ENCODE measurements around the gene SCN4B.

SCN4B gene

DNA sequence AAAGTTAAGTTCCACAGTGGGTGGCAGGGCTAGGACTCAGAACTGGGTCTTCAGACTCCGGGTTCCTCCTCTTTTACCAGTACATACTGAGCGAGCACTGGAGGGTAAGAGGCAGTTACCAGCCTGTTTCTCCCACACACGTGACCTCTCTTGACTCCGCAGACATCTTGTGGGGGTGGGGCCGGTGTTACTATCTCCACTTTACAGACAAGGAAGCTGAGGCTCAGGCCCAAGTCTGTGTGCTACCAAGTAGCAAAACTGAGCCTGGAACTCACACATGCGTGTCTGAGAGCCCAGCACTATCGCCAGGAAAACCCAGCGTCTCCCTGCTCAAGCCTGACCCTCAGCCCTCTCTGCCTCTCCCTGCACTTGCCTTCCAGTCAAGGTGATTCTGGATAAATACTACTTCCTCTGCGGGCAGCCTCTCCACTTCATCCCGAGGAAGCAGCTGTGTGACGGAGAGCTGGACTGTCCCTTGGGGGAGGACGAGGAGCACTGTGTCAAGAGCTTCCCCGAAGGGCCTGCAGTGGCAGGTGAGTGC, 49.8 kb downstream of the SCN4B start:
- ATAC-seq = no peak
- no peak for TF ChIP-seq ZFP30 (CRISPR knock-in tag; IDR thresholded peaks at IDR 0.05)
- TF ChIP-seq GLIS3 (CRISPR knock-in tag; IDR thresholded peaks at IDR 0.05) = no peak
- TF ChIP-seq PPARA (CRISPR knock-in tag; IDR thresholded peaks at IDR 0.05; ENCODE audit: borderline replicate concordance) = no peak
- TF ChIP-seq RARB (CRISPR knock-in tag; IDR thresholded peaks at IDR 0.05) = no peak
- no peak for TF ChIP-seq ISL1 (CRISPR knock-in tag; IDR thresholded peaks at IDR 0.05)
- no peak for TF ChIP-seq ZNF565 (CRISPR knock-in tag; conservative IDR thresholded peaks at IDR 0.05; ENCODE audit: low read depth)
- TF ChIP-seq ZFP3 (CRISPR knock-in tag; IDR thresholded peaks at IDR 0.05) = no peak
- TF ChIP-seq CSDC2 (CRISPR knock-in tag; IDR thresholded peaks at IDR 0.05) = no peak
- TF ChIP-seq, protein P1, sequence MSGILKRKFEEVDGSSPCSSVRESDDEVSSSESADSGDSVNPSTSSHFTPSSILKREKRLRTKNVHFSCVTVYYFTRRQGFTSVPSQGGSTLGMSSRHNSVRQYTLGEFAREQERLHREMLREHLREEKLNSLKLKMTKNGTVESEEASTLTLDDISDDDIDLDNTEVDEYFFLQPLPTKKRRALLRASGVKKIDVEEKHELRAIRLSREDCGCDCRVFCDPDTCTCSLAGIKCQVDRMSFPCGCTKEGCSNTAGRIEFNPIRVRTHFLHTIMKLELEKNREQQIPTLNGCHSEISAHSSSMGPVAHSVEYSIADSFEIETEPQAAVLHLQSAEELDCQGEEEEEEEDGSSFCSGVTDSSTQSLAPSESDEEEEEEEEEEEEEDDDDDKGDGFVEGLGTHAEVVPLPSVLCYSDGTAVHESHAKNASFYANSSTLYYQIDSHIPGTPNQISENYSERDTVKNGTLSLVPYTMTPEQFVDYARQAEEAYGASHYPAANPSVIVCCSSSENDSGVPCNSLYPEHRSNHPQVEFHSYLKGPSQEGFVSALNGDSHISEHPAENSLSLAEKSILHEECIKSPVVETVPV (CRISPR knock-in tag; IDR thresholded peaks at IDR 0.05) = no peak
- TF ChIP-seq TOX (CRISPR knock-in tag; IDR thresholded peaks at IDR 0.05; ENCODE audit: borderline replicate concordance) = no peak
- TF ChIP-seq BACH2 (CRISPR knock-in tag; IDR thresholded peaks at IDR 0.05; ENCODE audit: borderline replicate concordance) = no peak
- TF ChIP-seq, protein P2, sequence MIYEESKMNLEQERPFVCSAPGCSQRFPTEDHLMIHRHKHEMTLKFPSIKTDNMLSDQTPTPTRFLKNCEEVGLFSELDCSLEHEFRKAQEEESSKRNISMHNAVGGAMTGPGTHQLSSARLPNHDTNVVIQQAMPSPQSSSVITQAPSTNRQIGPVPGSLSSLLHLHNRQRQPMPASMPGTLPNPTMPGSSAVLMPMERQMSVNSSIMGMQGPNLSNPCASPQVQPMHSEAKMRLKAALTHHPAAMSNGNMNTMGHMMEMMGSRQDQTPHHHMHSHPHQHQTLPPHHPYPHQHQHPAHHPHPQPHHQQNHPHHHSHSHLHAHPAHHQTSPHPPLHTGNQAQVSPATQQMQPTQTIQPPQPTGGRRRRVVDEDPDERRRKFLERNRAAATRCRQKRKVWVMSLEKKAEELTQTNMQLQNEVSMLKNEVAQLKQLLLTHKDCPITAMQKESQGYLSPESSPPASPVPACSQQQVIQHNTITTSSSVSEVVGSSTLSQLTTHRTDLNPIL (CRISPR knock-in tag; IDR thresholded peaks at IDR 0.05; ENCODE audit: low read depth) = no peak
- no peak for TF ChIP-seq SNAI2 (CRISPR knock-in tag; IDR thresholded peaks at IDR 0.05)
- no peak for TF ChIP-seq ZNF8 (CRISPR knock-in tag; IDR thresholded peaks at IDR 0.05)
- no peak for TF ChIP-seq ARNTL (CRISPR knock-in tag; IDR thresholded peaks at IDR 0.05; ENCODE audit: borderline replicate concordance, low read depth)
- TF ChIP-seq TCF4 (CRISPR knock-in tag; IDR thresholded peaks at IDR 0.05; ENCODE audit: borderline replicate concordance) = no peak
- no peak for TF ChIP-seq ZNF70 (CRISPR knock-in tag; IDR thresholded peaks at IDR 0.05)

DNA sequence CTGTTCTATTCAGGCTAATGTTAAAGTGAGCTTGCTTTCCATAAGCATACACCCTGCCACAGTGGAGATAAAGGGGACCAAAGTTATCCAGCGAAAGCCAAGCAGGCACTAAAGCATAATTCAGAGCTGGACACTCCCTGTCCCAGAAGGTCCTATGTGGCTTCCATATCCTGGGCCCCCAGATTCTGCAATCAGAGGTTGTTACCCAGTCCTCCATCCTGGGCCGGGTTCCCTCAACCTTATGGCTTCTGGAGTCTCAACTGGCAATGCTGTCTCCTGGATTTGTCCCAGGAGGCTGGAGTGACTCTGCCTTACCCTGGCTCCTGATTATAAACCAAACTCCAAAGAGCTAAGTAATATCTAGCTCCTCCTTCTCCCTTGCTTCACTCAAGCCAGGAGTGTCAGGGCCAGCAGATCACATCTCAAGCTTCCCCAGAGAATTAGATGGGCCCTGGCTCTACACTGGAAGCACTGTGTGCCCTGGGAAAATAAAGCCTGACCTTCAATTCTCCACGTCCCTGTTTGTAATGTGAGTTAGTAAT, 51.9 kb downstream of the SCN4B start:
- no peak for ATAC-seq

DNA sequence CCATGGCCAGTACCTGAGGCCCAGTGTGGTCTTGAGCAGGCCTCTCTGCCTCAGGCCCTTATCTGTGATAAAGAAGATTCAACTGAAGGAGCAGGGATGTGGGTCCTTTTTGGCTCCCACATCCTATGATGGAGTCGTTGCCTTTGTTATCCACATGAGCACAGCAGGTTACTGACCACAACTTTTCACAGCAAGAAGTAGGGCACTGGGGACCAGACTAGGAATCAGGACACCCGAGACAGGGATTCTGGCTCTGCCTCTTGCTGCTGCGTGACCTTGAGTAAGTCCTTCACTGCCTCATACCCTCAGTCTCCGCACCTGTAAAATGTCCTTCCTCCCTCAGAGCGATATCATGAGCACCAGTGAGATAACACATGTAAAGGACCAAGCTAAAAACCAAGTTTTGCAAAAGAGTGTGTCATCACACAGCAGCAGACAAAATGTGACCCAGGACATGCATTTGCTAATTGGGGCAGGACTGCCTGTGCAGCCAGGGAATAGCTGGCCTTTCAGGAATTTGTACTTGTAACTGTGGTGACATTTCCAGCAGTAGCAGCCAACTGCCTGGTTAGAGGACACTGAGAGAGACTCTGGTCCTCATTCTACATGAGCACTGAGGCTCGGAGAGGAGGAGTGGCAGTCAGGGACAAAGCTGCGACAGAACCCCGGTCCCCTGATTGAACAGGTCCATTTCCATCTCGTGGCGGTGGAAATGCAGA, 52.6 kb downstream of the SCN4B start:
- TF ChIP-seq PPARA (CRISPR knock-in tag; IDR thresholded peaks at IDR 0.05; ENCODE audit: borderline replicate concordance) (no peak), ZNF565 (CRISPR knock-in tag; conservative IDR thresholded peaks at IDR 0.05; ENCODE audit: low read depth) (no peak), ZFP30 (CRISPR knock-in tag; IDR thresholded peaks at IDR 0.05) (no peak), ZFP3 (CRISPR knock-in tag; IDR thresholded peaks at IDR 0.05) (no peak), RARB (CRISPR knock-in tag; IDR thresholded peaks at IDR 0.05) (no peak), OSR1 (CRISPR knock-in tag; IDR thresholded peaks at IDR 0.05) (no peak), ISL1 (CRISPR knock-in tag; IDR thresholded peaks at IDR 0.05) (no peak), ZNF70 (CRISPR knock-in tag; IDR thresholded peaks at IDR 0.05) (no peak), ZC3H10 (CRISPR knock-in tag; IDR thresholded peaks at IDR 0.05) (no peak), ARNTL (CRISPR knock-in tag; IDR thresholded peaks at IDR 0.05; ENCODE audit: borderline replicate concordance, low read depth) (no peak), BACH2 (CRISPR knock-in tag; IDR thresholded peaks at IDR 0.05; ENCODE audit: borderline replicate concordance) (no peak)
- TF ChIP-seq, protein P1 (CRISPR knock-in tag; IDR thresholded peaks at IDR 0.05) = no peak
- TF ChIP-seq, protein P3, sequence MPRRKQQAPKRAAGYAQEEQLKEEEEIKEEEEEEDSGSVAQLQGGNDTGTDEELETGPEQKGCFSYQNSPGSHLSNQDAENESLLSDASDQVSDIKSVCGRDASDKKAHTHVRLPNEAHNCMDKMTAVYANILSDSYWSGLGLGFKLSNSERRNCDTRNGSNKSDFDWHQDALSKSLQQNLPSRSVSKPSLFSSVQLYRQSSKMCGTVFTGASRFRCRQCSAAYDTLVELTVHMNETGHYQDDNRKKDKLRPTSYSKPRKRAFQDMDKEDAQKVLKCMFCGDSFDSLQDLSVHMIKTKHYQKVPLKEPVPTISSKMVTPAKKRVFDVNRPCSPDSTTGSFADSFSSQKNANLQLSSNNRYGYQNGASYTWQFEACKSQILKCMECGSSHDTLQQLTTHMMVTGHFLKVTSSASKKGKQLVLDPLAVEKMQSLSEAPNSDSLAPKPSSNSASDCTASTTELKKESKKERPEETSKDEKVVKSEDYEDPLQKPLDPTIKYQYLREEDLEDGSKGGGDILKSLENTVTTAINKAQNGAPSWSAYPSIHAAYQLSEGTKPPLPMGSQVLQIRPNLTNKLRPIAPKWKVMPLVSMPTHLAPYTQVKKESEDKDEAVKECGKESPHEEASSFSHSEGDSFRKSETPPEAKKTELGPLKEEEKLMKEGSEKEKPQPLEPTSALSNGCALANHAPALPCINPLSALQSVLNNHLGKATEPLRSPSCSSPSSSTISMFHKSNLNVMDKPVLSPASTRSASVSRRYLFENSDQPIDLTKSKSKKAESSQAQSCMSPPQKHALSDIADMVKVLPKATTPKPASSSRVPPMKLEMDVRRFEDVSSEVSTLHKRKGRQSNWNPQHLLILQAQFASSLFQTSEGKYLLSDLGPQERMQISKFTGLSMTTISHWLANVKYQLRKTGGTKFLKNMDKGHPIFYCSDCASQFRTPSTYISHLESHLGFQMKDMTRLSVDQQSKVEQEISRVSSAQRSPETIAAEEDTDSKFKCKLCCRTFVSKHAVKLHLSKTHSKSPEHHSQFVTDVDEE (CRISPR knock-in tag; IDR thresholded peaks at IDR 0.05) = no peak
- ATAC-seq = no peak

More for the DNA sequence above, 51.9 kb downstream of the SCN4B start:
- no peak for TF ChIP-seq ZFP30 (CRISPR knock-in tag; IDR thresholded peaks at IDR 0.05)
- no peak for TF ChIP-seq TOX (CRISPR knock-in tag; IDR thresholded peaks at IDR 0.05; ENCODE audit: borderline replicate concordance)
- TF ChIP-seq CSDC2 (CRISPR knock-in tag; IDR thresholded peaks at IDR 0.05) = no peak
- no peak for TF ChIP-seq ZNF70 (CRISPR knock-in tag; IDR thresholded peaks at IDR 0.05)
- no peak for TF ChIP-seq ZNF565 (CRISPR knock-in tag; conservative IDR thresholded peaks at IDR 0.05; ENCODE audit: low read depth)
- TF ChIP-seq ZFP3 (CRISPR knock-in tag; IDR thresholded peaks at IDR 0.05) = no peak
- no peak for TF ChIP-seq GLIS3 (CRISPR knock-in tag; IDR thresholded peaks at IDR 0.05)
- no peak for TF ChIP-seq TCF4 (CRISPR knock-in tag; IDR thresholded peaks at IDR 0.05; ENCODE audit: borderline replicate concordance)
- no peak for TF ChIP-seq BACH2 (CRISPR knock-in tag; IDR thresholded peaks at IDR 0.05; ENCODE audit: borderline replicate concordance)
- TF ChIP-seq, protein P3 (CRISPR knock-in tag; IDR thresholded peaks at IDR 0.05) = no peak

Measured in SK-N-SH treated with all-trans-retinoic acid at 6 μM for 48 hours (cell line).